GM18505 (cell line): ENCODE results near the gene SGCA.

Experiments
- ATAC-seq: cut with Tn5 transposase; IDR thresholded peaks from one replicate; pipeline ENCODE4 v1.9.1; 2021; ENCODE audit not compliant: unreplicated experiment
- POLR2A ChIP-seq: IDR thresholded peaks from 4 replicates; pipeline ENCODE4 v1.6.1; 2011; ENCODE audit warnings: borderline replicate concordance; ENCODE audit not compliant: insufficient read depth, insufficient read length; ENCODE audit errors: extremely low read depth

SGCA gene

DNA sequence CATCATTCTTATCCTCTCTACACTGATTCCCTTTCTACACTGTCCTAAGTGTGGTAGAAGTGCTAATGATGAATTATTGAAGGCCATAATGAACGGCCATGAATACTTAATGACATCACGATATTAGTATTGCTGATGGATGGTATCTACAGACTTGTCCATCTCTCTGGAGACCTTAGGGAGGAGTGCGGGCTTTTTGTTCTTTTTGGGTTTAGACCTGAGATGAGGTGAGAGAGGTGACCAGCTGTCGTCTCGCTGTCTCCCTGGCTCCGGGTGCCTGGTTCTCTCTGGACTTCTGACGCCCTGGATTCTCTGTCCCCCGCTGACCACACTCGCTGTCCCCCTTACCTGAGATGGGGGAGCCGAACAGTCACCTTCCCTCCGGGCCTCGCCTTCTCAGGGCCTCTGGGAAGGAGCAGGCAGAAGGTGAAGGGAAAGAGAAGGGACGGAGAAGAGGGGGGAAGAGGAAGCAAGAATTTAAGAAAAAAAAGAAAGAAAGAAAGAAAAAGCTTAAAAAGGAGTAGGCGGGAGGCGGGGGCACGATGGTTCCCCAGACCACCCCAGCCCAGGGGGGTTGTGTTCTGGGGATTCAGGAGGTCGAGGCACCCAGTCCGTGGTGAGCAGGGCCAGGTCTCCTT lies 17.1 kb downstream of the SGCA start:
- no peak for ATAC-seq
- TF ChIP-seq POLR2A = no peak

GRCh38 chr17:50183421-50183994 lies 17.7 kb downstream of the SGCA start:
- TF ChIP-seq POLR2A = no peak
- ATAC-seq = no peak

DNA sequence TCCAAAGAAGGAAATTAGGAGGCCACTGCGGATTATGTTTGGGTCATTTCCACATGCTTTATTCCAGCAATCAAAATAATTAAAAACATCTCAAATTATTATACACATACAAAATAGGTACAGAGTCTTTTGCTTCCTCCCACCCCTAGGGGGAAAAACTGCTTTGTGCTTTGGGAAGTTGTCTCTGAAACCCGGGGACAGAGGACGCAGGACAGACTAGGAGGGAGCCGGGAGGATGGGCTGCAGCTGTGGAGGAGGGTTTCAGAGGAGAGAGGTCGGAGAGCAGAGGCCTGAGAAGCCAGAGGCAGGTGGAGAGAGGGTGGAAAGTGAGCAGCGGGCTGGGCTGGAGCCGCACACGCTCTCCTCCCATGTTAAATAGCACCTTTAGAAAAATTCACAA lies 18.3 kb downstream of the SGCA start:
- no peak for TF ChIP-seq POLR2A
- no peak for ATAC-seq

DNA sequence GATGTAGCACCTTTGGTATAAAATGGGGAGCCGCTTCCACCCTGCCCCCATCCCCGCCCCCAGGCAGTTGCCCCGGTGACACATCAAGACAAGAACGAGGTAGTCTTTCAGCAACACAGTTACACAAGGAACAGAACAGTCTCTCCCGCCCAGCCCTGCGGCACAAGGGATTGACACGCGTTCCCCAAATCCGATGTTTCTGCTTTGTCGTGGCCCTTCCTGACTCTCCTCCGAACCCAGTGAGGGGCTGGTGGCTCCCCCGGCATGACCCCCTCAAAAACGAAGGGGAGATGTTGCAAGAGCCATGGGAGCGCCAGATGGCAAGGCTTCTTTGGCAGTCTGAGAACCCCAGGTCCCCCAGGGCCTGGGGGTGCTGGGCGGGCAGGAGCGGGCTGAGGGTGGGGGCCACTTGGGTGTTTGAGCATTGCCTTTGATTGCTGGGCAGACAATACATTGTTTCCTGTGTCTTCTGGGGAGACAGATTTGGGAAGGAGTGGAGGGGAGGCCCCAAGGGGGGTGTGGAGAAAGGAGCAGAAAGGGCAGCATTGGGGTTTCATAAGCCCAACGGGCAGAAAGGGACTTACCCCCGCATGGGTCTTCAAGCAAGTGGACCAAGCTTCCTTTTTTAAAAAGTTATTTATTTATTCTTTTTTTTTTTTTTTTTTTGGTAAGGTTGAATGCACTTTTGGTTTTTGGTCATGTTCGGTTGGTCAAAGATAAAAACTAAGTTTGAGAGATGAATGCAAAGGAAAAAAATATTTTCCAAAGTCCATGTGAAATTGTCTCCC lies 19.0 kb downstream of the SGCA start:
- no peak for TF ChIP-seq POLR2A

DNA sequence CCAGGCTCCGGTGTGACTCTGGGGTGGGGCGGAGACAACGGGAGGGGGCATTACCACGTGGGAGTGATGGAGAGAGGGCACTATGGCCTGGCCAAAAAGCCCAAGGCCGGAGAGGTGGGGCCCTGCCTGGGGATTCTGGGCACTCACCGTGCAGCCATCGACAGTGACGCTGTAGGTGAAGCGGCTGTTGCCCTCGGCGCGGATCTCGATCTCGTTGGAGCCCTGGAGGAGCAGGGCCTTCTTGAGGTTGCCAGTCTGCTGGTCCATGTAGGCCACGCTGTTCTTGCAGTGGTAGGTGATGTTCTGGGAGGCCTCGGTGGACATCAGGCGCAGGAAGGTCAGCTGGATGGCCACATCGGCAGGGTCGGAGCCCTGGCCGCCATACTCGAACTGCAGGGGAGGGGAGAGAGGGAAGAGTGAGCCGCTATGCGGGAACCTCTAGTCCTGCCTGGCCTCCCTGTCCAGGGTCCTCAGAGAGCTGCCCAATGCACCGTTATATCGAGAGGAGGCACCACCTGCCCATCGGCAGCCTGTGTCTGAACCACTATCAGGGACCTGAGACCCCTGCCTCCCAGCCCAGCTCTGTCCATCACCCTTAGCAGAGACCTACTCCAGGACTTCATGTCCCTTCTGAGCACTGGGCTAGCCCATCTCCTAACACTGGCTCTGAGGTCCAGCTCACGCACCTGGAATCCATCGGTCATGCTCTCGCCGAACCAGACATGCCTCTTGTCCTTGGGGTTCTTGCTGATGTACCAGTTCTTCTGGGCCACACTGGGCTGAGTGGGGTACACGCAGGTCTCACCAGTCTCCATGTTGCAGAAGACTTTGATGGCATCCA lies 20.0 kb downstream of the SGCA start:
- no peak for ATAC-seq
- no peak for TF ChIP-seq POLR2A

More for the DNA sequence above, 19.0 kb downstream of the SGCA start:
- ATAC-seq = no peak

GRCh38 chr17:50186661-50187393 lies 21.0 kb downstream of the SGCA start:
- no peak for ATAC-seq
- TF ChIP-seq POLR2A = no peak

GRCh38 chr17:50187394-50187725 lies 21.6 kb downstream of the SGCA start:
- TF ChIP-seq POLR2A = no peak
- ATAC-seq = no peak

DNA sequence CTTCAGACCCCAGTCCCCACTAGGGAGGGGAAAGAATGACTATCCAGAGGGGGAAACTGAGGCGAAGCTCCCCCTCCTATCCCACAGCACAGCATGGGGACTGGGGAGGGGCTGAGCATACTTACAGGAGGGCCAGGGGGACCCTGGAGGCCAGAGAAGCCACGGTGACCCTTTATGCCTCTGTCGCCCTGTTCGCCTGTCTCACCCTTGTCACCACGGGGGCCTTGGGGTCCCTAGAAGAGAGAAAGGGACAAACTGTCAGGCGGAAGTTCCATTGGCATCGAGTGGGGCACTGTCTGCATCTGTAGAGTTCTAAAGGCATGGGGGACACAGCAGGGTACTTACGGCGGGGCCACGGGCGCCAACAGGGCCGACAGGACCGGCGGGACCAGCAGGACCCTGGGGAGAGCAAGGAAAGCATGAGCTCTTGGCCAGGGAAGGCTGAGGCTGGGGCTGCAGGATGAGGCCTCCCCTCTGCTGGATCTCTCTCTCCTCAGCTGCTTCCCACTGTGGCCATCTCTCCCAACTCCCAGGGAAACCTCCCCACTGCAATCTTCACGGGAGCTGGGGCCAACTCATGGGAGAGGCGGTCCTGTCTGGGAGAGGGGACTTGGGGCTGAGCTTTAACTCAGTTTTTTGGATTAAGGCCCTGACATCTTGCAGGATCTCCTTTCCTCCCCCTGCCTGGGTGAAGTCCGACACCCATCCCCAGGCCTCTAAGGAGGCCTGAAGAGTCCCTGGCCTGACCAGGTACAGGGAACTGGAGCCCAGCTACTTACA lies 22.1 kb downstream of the SGCA start:
- no peak for ATAC-seq
- no peak for TF ChIP-seq POLR2A

GRCh38 chr17:50188531-50188920 lies 22.7 kb downstream of the SGCA start:
- no peak for ATAC-seq
- no peak for TF ChIP-seq POLR2A

GRCh38 chr17:50188921-50189549 lies 23.2 kb downstream of the SGCA start:
- TF ChIP-seq POLR2A = no peak
- no peak for ATAC-seq

DNA sequence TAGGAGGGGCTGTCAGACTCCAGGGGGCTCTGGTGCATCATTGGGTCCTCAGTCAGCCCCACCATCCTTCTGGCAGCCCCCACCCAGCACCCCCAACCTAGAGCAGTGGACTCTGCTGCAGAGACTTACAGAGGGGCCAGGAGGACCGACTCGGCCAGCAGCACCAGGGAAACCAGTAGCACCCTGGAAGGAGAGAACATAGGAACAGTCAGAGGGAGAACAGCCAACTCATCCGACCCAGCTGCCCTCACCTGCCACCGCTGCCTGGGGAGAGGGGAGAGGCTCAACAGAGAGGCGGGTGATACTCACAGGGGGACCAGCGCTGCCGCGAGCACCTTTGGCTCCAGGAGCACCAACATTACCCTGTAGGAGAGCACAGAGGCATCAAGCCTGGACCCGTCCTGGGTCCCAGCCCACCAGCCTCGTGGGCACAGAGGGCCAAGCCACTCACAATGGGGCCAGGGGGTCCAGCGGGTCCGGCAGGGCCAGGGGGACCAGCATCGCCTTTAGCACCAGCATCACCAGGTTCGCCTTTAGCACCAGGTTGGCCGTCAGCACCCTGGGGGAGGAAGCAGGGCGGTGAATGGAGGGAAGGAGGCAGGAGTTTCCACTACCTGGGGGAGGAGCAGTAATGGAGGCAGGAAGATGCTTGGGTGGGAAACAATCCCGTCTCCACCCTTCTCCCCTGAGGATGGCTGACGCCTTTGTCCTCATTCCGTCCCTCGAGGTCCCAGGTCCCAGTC lies 23.9 kb downstream of the SGCA start:
- ATAC-seq = no peak
- no peak for TF ChIP-seq POLR2A
